GM23338 (cell line): ENCODE data around the gene FLOT1. TPM values are rescaled to one million over a fixed set of nuclear protein-coding genes. Genes with fewer than 3 reads are reported as not detected.

Source experiments
- ATAC-seq: fragments of 200-7000 bp; cut with Tn5 transposase; 3 replicates; pipeline ENCODE4 v1.9.1; 2020
- DNase-seq: peaks from one replicate; pipeline ENCODE4 v3.0.0-alpha.2; 2015; ENCODE audit warnings: low spot score
- H2AFZ ChIP-seq: fragments of 200-600 bp; sonication (generic); 2 replicates; pipeline ENCODE4 v1.8.0; 2016; ENCODE audit warnings: antibody characterized with exemption, mild to moderate bottlenecking, moderate library complexity
- H3F3A ChIP-seq: fragments of 200-600 bp; sonication (generic); replicated peaks from 2 replicates; pipeline ENCODE4 v1.8.0; 2017; ENCODE audit warnings: antibody characterized with exemption, mixed run types, low read depth
- H3K27ac ChIP-seq: fragments of 200-600 bp; sonication (generic); 2 replicates; pipeline ENCODE4 v1.6.1; 2016; ENCODE audit warnings: low read depth
- H3K27me3 ChIP-seq: fragments of 200-600 bp; sonication (generic); 2 replicates; pipeline ENCODE4 v1.8.0; 2016; ENCODE audit warnings: mild to moderate bottlenecking, mixed run types, moderate library complexity; ENCODE audit not compliant: insufficient read depth
- H3K36me3 ChIP-seq: fragments of 200-600 bp; sonication (generic); 2 replicates; pipeline ENCODE4 v1.8.0; 2016; ENCODE audit warnings: mild to moderate bottlenecking; ENCODE audit not compliant: insufficient read depth
- H3K4me1 ChIP-seq: fragments of 200-600 bp; sonication (generic); 2 replicates; pipeline ENCODE4 v1.8.0; 2016; ENCODE audit warnings: mild to moderate bottlenecking, moderate library complexity; ENCODE audit not compliant: insufficient read depth
- H3K4me2 ChIP-seq: fragments of 200-600 bp; sonication (generic); 2 replicates; pipeline ENCODE4 v1.7.1; 2017; ENCODE audit warnings: mixed run types
- H3K4me3 ChIP-seq: fragments of 200-600 bp; sonication (generic); 2 replicates; pipeline ENCODE4 v1.6.1; 2016; ENCODE audit warnings: mixed run types
- H3K79me2 ChIP-seq: fragments of 200-600 bp; sonication (generic); replicated peaks from 2 replicates; pipeline ENCODE4 v1.8.0; 2017; ENCODE audit warnings: mild to moderate bottlenecking; ENCODE audit not compliant: insufficient read depth
- H3K9me2 ChIP-seq: fragments of 200-600 bp; sonication (generic); 2 replicates; pipeline ENCODE4 v1.8.0; 2017; ENCODE audit not compliant: insufficient read depth
- H4K20me1 ChIP-seq: fragments of 200-600 bp; sonication (generic); replicated peaks from 2 replicates; pipeline ENCODE4 v1.8.0; 2017; ENCODE audit warnings: mild to moderate bottlenecking; ENCODE audit not compliant: insufficient read depth
- H3K27ac Mint-ChIP-seq: 2 replicates; pipeline ENCODE4 v1.8.0; 2020; ENCODE audit warnings: inconsistent platforms, mild to moderate bottlenecking, moderate library complexity, mixed read lengths
- H3K27me3 Mint-ChIP-seq: 3 replicates; pipeline ENCODE4 v1.8.0; 2022; ENCODE audit warnings: low read depth, mild to moderate bottlenecking, moderate library complexity, mixed read lengths, inconsistent platforms; ENCODE audit not compliant: insufficient read depth, poor library complexity
- H3K36me3 Mint-ChIP-seq: 3 replicates; pipeline ENCODE4 v1.8.0; 2021; ENCODE audit warnings: low read depth, mild to moderate bottlenecking, inconsistent platforms, moderate library complexity, mixed read lengths
- H3K4me1 Mint-ChIP-seq: 3 replicates; pipeline ENCODE4 v1.8.0; 2020; ENCODE audit warnings: mild to moderate bottlenecking, inconsistent platforms, mixed read lengths
- H3K4me3 Mint-ChIP-seq: 3 replicates; pipeline ENCODE4 v1.8.0; 2021; ENCODE audit warnings: moderate library complexity, mild to moderate bottlenecking, inconsistent platforms, mixed read lengths
- H3K9me3 Mint-ChIP-seq: 3 replicates; pipeline ENCODE4 v1.8.0; 2020; ENCODE audit warnings: moderate library complexity, mild to moderate bottlenecking, inconsistent platforms, mixed read lengths
- CREB1 ChIP-seq: fragments of 250-450 bp; sonication (Bioruptor Pico); IDR thresholded peaks from 2 replicates; pipeline ENCODE4 v1.5.0; 2020; ENCODE audit warnings: low read depth, mild to moderate bottlenecking, moderate library complexity
- CTCF ChIP-seq, 2 experiments: fragments of 200-600 bp in 1 of 2; sonication (generic) in 1 of 2; conservative IDR thresholded peaks; 2 replicates each; pipeline versions ENCODE4 v1.5.1 to v1.6.1; 2016 to 2017; ENCODE audit warnings: antibody characterized with exemption in 2 of 2, low read depth in 2 of 2, mild to moderate bottlenecking in 2 of 2, moderate library complexity in 1 of 2
- EZH2 ChIP-seq: fragments of 200-600 bp; sonication (generic); IDR thresholded peaks from one replicate; pipeline ENCODE4 v1.8.0; 2017; ENCODE audit warnings: antibody characterized with exemption, mild to moderate bottlenecking, low read depth; ENCODE audit not compliant: unreplicated experiment
- EZH2phosphoT487 ChIP-seq: fragments of 200-600 bp; sonication (generic); IDR thresholded peaks from one replicate; pipeline ENCODE4 v1.8.1; 2018; ENCODE audit warnings: antibody characterized with exemption; ENCODE audit not compliant: unreplicated experiment
- JUNB ChIP-seq: IDR thresholded peaks from one replicate; pipeline ENCODE4 v1.6.1; 2016; ENCODE audit warnings: antibody characterized with exemption; ENCODE audit not compliant: unreplicated experiment
- NANOG ChIP-seq: IDR thresholded peaks from 2 replicates; pipeline ENCODE4 v1.6.1; 2016; ENCODE audit warnings: antibody characterized with exemption, borderline replicate concordance
- POLR2AphosphoS5 ChIP-seq: IDR thresholded peaks from 2 replicates; pipeline ENCODE4 v1.6.1; 2016; ENCODE audit warnings: antibody characterized with exemption, low read depth
- STAT1 ChIP-seq: IDR thresholded peaks from one replicate; pipeline ENCODE4 v1.6.1; 2016; ENCODE audit warnings: antibody characterized with exemption; ENCODE audit not compliant: unreplicated experiment
- ZNF114 ChIP-seq: fragments of 250-450 bp; sonication (Bioruptor Pico); IDR thresholded peaks from 2 replicates; pipeline ENCODE4 v1.5.0; 2020; ENCODE audit warnings: mild to moderate bottlenecking, moderate library complexity
- ZNF462 ChIP-seq: fragments of 250-450 bp; sonication (Bioruptor Pico); IDR thresholded peaks from 2 replicates; pipeline ENCODE4 v1.5.0; 2020; ENCODE audit warnings: mild to moderate bottlenecking, moderate library complexity
- polyA plus RNA-seq: library from polyadenylated mRNA; unstranded; fragments of >200 nt; fragmentation: Nextera tagmentation; extraction: Ambion mirVana; gene quantifications from 2 replicates; pipeline ENCODE4 v1.2.1, GENCODE V29; 2016
- total RNA-seq: library from RNA; depleted of rRNA; stranded (reverse); fragments of >200 nt; shearing (Covaris generic); gene quantifications from 2 replicates; pipeline ENCODE4 v1.2.3, GENCODE V29; 2014

Gene FLOT1
- total and polyA plus RNA-seq, 2 experiments from 2014 or later: 72.2 to 94.5 TPM

DNA sequence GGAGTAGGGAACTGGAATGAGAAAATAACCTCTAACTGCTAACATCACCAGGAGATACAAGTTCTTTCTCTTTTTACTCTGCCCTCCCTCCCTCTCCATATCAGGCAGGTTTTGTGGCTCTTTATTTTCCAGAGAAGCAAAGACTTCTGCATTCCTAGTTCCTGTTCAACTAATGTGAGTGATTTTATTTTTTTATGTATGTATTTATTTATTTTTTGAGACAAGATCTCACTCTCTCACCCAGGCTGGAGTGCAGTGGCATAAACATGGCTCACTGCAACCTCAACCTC, 7.8 kb upstream of the FLOT1 start (continued):
- TF ChIP-seq ZNF462 (CRISPR knock-in tag) (no peak), CTCF (conservative IDR thresholded peaks at IDR 0.05; ENCODE audit: low read depth in 2 of 2) (no peak), NANOG (no peak), ZNF114 (CRISPR knock-in tag) (no peak), STAT1 (no peak), CREB1 (CRISPR knock-in tag) (no peak)

- peaks cover 9% of the 10 kb centered on the region; the same call in 1 of the 2 replicates for H3K4me1 ChIP-seq
- no peak for TF ChIP-seq EZH2phosphoT487
- TF ChIP-seq POLR2AphosphoS5: no peak
- TF ChIP-seq JUNB: no peak
- no peak for TF ChIP-seq EZH2
- TF ChIP-seq ZNF114 (CRISPR knock-in tag): no peak
- TF ChIP-seq CTCF (conservative IDR thresholded peaks at IDR 0.05; ENCODE audit: low read depth in 2 of 2): no peak
- TF ChIP-seq NANOG: no peak
Observed at GRCh38 chr6:30749554-30750378, 7.3 kb upstream of the FLOT1 start.

More at GRCh38 chr6:30749554-30750378, 7.3 kb upstream of the FLOT1 start:
- Histone ChIP-seq H3K4me2 (no peak overlapping the region), H3K36me3 (no peaks in the 10 kb centered on the region), H3K27me3 (no peaks in the 10 kb centered on the region), H2AFZ (0 out of 2 replicates have a peak overlapping the region, but pooled peaks have one; percentile 43), H3K9me2 (no peaks in the 10 kb centered on the region), H4K20me1 (no peaks in the 10 kb centered on the region), H3F3A (0 out of 2 replicates have a peak, but pooled peaks cover 3% of the 10 kb centered on the region), H3K79me2 (no peaks in the 10 kb centered on the region), H3K27ac (no peak overlapping the region), H3K4me3 (no peak overlapping the region)
- Mint-ChIP-seq H3K9me3 (no peaks in the 10 kb centered on the region; the same call in 2 of the 3 replicates), H3K4me1 (peaks cover 18% of the 10 kb centered on the region), H3K4me3 (no peak overlapping the region), H3K36me3 (no peaks in the 10 kb centered on the region), H3K27me3 (peaks cover 13% of the 10 kb centered on the region), H3K27ac (no peak overlapping the region)
- ATAC-seq (no peak), DNase-seq (no peak)
